K562 (cell line): ENCODE data around the gene UNC79. TPM values are rescaled to one million over a fixed set of nuclear protein-coding genes. Genes with fewer than 3 reads are reported as not detected.

Experiments used
- ATAC-seq: fragments of 200-7000 bp; cut with Tn5 transposase; 3 replicates; pipeline ENCODE4 v1.9.1; 2020; ENCODE audit warnings: moderate library complexity
- BruUV-seq: library from RNA; stranded (reverse); fragments of 400-500 nt; replicated peaks from 2 replicates; lab custom pipeline; 2021; lab: Mats Ljungman, UMichigan
- CTCF ChIA-PET: fragments of 300-600 bp; formaldehyde crosslinking; extraction: SDS; loops from one replicate; lab custom pipeline; 2021; ENCODE audit warnings: low intra/inter-chr PET ratio; lab: Yijun Ruan, JAX
- POLR2A ChIA-PET: fragments of 300-600, 350-650 bp; sonication (Branson Sonifier 250); formaldehyde crosslinking; extraction: SDS; loops from one replicate; lab custom pipeline; 2021; ENCODE audit warnings: antibody characterized with exemption, inconsistent platforms; lab: Yijun Ruan, JAX
- DNase-seq, 4 experiments: peaks; one replicate each; pipeline versions ENCODE4 v3.0.0 to v3.0.0-alpha.2; 2011 to 2018; ENCODE audit warnings: low spot score in 3 of 4, mixed read lengths in 3 of 4; ENCODE audit errors: extremely low read depth in 1 of 4
- FAIRE-seq: peaks from 2 replicates; lab custom pipeline; 2011; peaks lifted over from hg19 to GRCh38; lab: Jason Lieb, UNC
- H2AFZ ChIP-seq: 2 replicates; pipeline ENCODE4 v1.6.0; 2011; ENCODE audit warnings: low read depth, low read length, control low read depth, inconsistent platforms
- H3K27ac ChIP-seq: fragments of 200-600 bp; 3 replicates; pipeline ENCODE4 v1.8.0; 2011; ENCODE audit warnings: low read depth, mild to moderate bottlenecking, control low read depth, inconsistent platforms, low read length, moderate library complexity, mixed read lengths; ENCODE audit errors: extremely low read depth
- H3K27me3 ChIP-seq, 2 experiments: fragments of 300-600 bp in 1 of 2; 2 replicates in 1 of 2; 3 replicates in 1 of 2; pipeline versions ENCODE4 v1.6.0 to v1.8.0; 2011; ENCODE audit warnings: inconsistent platforms in 2 of 2, low read length in 2 of 2, mild to moderate bottlenecking in 1 of 2, mixed read lengths in 1 of 2, moderate library complexity in 1 of 2; ENCODE audit not compliant: control insufficient read depth in 2 of 2, insufficient read depth in 2 of 2
- H3K36me3 ChIP-seq: fragments of 300-600 bp; 3 replicates; pipeline ENCODE4 v1.8.0; 2011; ENCODE audit warnings: mild to moderate bottlenecking, low read length, inconsistent platforms; ENCODE audit not compliant: control insufficient read depth, insufficient read depth
- H3K4me1 ChIP-seq, 2 experiments: fragments of 200-600 bp in 1 of 2; replicated peaks in 1 of 2; 2 replicates in 1 of 2; 3 replicates in 1 of 2; pipeline versions ENCODE4 v1.5.1 to v1.8.0; 2011; ENCODE audit warnings: inconsistent platforms in 2 of 2, low read length in 2 of 2, mild to moderate bottlenecking in 1 of 2, mixed read lengths in 1 of 2, moderate library complexity in 1 of 2; ENCODE audit not compliant: control insufficient read depth in 2 of 2, insufficient read depth in 2 of 2
- H3K4me2 ChIP-seq: 2 replicates; pipeline ENCODE4 v1.6.1; 2011; ENCODE audit warnings: low read length, control low read depth, inconsistent platforms, mixed read lengths; ENCODE audit not compliant: insufficient read depth
- H3K4me3 ChIP-seq: fragments of 200-600 bp; sonication (generic), shearing (Covaris generic); 2 replicates; pipeline ENCODE4 v1.5.1; 2016; ENCODE audit warnings: control low read depth, inconsistent platforms
- H3K79me2 ChIP-seq: fragments of 200-600 bp; 3 replicates; pipeline ENCODE4 v1.8.0; 2011; ENCODE audit warnings: low read length, inconsistent platforms; ENCODE audit not compliant: control insufficient read depth, insufficient read depth
- H3K9ac ChIP-seq, 2 experiments: 2 replicates each; pipeline versions ENCODE4 v1.6.0 to v1.6.1; 2011; ENCODE audit warnings: low read depth in 2 of 2, low read length in 2 of 2, control low read depth in 1 of 2, inconsistent platforms in 1 of 2, mild to moderate bottlenecking in 1 of 2, mixed read lengths in 1 of 2; ENCODE audit not compliant: insufficient read depth in 1 of 2
- H3K9me1 ChIP-seq: one replicate; pipeline ENCODE4 v1.6.0; 2011; ENCODE audit warnings: inconsistent platforms, mild to moderate bottlenecking, low read length, moderate library complexity; ENCODE audit not compliant: control insufficient read depth, insufficient read depth
- H3K9me3 ChIP-seq: replicated peaks from 2 replicates; pipeline ENCODE4 v1.5.1; 2011; ENCODE audit warnings: low read depth, low read length, inconsistent platforms; ENCODE audit not compliant: control insufficient read depth, insufficient read depth
- H4K20me1 ChIP-seq: replicated peaks from 2 replicates; pipeline ENCODE4 v1.6.1; 2011; ENCODE audit warnings: low read length, inconsistent platforms, mixed read lengths; ENCODE audit not compliant: control insufficient read depth, insufficient read depth
- CBX8 ChIP-seq: fragments of 200-600 bp; sonication (generic); IDR thresholded peaks from 2 replicates; pipeline ENCODE4 v1.6.1; 2012; ENCODE audit warnings: borderline replicate concordance, mixed run types, low read depth, mild to moderate bottlenecking, moderate library complexity, mixed read lengths, low read length, control low read depth, inconsistent platforms; ENCODE audit not compliant: poor library complexity, severe bottlenecking; ENCODE audit errors: extremely low read depth
- CTBP1 ChIP-seq: fragments of 450-650 bp; IDR thresholded peaks from 2 replicates; pipeline ENCODE4 v1.6.1; 2016; ENCODE audit warnings: borderline replicate concordance
- MEF2D ChIP-seq: conservative IDR thresholded peaks from 2 replicates; pipeline ENCODE4 v1.6.1; 2016; ENCODE audit warnings: low read depth, missing genetic modification characterization, missing compliant biosample characterization
- MEIS2 ChIP-seq: fragments of 450-650 bp; IDR thresholded peaks from 2 replicates; pipeline ENCODE4 v1.6.1; 2014; ENCODE audit warnings: mild to moderate bottlenecking; ENCODE audit not compliant: partially characterized antibody
- NR1H2 ChIP-seq: sonication (generic); formaldehyde crosslinking; IDR thresholded peaks from 2 replicates; pipeline ENCODE4 v1.4.0; 2020; ENCODE audit warnings: mild to moderate bottlenecking, missing genetic modification reagents
- RBM34 ChIP-seq: fragments of 200-400 bp; formaldehyde crosslinking; IDR thresholded peaks from 2 replicates; pipeline ENCODE4 v1.6.1; 2018; ENCODE audit warnings: low read length, borderline replicate concordance; ENCODE audit not compliant: insufficient read depth
- SOX6 ChIP-seq: fragments of 450-650 bp; IDR thresholded peaks from 2 replicates; pipeline ENCODE4 v1.6.1; 2014; ENCODE audit warnings: mild to moderate bottlenecking
- SPI1 ChIP-seq: IDR thresholded peaks from 2 replicates; pipeline ENCODE4 v1.6.1; 2011; ENCODE audit warnings: low read depth, low read length, control low read depth, borderline replicate concordance
- SRSF7 ChIP-seq: fragments of 200-400 bp; formaldehyde crosslinking; optimal IDR thresholded peaks from 2 replicates; pipeline ENCODE3; 2017; ENCODE audit warnings: mild to moderate bottlenecking, low read depth, low read length
- in situ Hi-C: fragments of 300-500 bp; cut with MboI; formaldehyde crosslinking; loops from 4 replicates; pipeline ENCODE4 v1.15.0; 2018; ENCODE audit warnings: inconsistent platforms, mixed read lengths
- intact Hi-C: fragments of 100-400 bp; cut with micrococcal nuclease; formaldehyde crosslinking; loops from 2 replicates; pipeline ENCODE4 v1.14.2; 2022
- polyA plus RNA-seq, 8 experiments: library from polyadenylated mRNA; depleted of rRNA in 4 of 8; stranded (reverse) in 5 of 8; unstranded in 3 of 8; fragments of >200 nt; fragmentation: Nextera tagmentation in 2 of 8; fragmentation: Illumina TruSeq in 1 of 8; extraction: Ambion mirVana in 2 of 8; extraction: Trizol in 1 of 8; gene quantifications; 2 replicates each; pipeline versions ENCODE4 v1.2.1 to v1.2.3, GENCODE V29; 2011 to 2014; ENCODE audit warnings: inconsistent platforms in 1 of 8, missing spikeins in 1 of 8
- total RNA-seq, 7 experiments: library from RNA; depleted of rRNA in 6 of 7; stranded (reverse); fragments of >200 nt in 6 of 7; fragmentation: Illumina TruSeq in 2 of 7; extraction: Trizol in 2 of 7; gene quantifications; 2 replicates each; pipeline versions ENCODE4 v1.2.1 to v1.2.3, GENCODE V29; 2011 to 2021; ENCODE audit warnings: low replicate concordance in 1 of 7
- TF ChIP-seq, protein P1 (sequence below), 2 experiments: IDR thresholded peaks in 1 of 2; conservative IDR thresholded peaks in 1 of 2; 2 replicates each; pipeline ENCODE4 v1.6.1; 2016; ENCODE audit warnings: low read depth in 2 of 2, mild to moderate bottlenecking in 1 of 2, missing compliant biosample characterization in 1 of 2, missing genetic modification characterization in 1 of 2, moderate library complexity in 1 of 2
- TF ChIP-seq, protein P2 (sequence below): fragments of 250-450 bp; sonication (Bioruptor Pico); IDR thresholded peaks from 2 replicates; pipeline ENCODE4 v1.4.0; 2020; ENCODE audit warnings: mild to moderate bottlenecking, moderate library complexity, borderline replicate concordance

UNC79 gene
- total and polyA plus RNA-seq, 9 of the 15 experiments (the other 6 are each of a cell fraction or from before 2014, with no cell fraction given), result under 0.01 to 0.04 (median 0.01) TPM; not detected in 6

DNA sequence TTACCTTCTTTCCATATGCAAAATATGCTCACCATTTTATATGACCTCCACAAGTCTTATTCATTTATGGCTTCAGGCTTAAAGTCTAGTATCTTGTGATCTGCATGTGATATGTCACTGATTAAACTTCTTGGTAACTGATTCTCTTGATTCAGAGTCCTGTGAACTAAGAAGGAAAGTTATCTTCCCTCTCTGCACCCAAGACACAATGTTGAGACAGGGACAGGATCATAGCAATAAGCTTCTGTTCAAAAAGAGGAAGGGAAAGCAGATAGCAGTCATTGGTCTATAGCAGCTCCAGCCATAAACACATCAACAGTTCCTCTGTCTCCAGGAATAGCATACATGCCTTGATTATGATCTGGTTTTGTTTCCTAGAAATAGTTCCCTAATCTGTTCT, 103.1 kb downstream of the UNC79 start:
- Histone ChIP-seq H3K27ac (no peak overlapping the region), H3K4me1 (no peaks in the 10 kb centered on the region), H3K9me1 (no peaks in the 10 kb centered on the region), H2AFZ (no peak overlapping the region), H3K79me2 (no peaks in the 10 kb centered on the region), H3K9ac (no peak overlapping the region), H3K4me2 (no peak overlapping the region), H3K4me3 (no peak overlapping the region)
- BruUV-seq, result no TSS peak
- CTCF ChIA-PET, result no interaction called here
- intact Hi-C loops, result no loop called here
- FAIRE-seq, result no peak
- POLR2A ChIA-PET, result interaction anchor here (1.3 kb wide), 1 partner anchor 46 kb away, joined by 3 read pairs; no protein-coding TSS in a partner anchor
- no peak for ATAC-seq
- no peak for DNase-seq
- TF ChIP-seq, protein P1, sequence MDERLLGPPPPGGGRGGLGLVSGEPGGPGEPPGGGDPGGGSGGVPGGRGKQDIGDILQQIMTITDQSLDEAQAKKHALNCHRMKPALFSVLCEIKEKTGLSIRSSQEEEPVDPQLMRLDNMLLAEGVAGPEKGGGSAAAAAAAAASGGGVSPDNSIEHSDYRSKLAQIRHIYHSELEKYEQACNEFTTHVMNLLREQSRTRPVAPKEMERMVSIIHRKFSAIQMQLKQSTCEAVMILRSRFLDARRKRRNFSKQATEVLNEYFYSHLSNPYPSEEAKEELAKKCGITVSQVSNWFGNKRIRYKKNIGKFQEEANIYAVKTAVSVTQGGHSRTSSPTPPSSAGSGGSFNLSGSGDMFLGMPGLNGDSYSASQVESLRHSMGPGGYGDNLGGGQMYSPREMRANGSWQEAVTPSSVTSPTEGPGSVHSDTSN (CRISPR knock-in tag; IDR thresholded peaks at IDR 0.05; ENCODE audit: low read depth), result no peak
- TF ChIP-seq, protein P1 (tag; conservative IDR thresholded peaks at IDR 0.05; ENCODE audit: low read depth), result peak; percentile 69
- peak; percentile 96 for TF ChIP-seq MEF2D (tag)
- TF ChIP-seq SOX6, result peak; percentile 35; the same call in 1 of the 2 replicates
- peak; percentile 81; the same call in 1 of the 2 replicates for TF ChIP-seq SPI1
- no peak for TF ChIP-seq RBM34
- TF ChIP-seq, protein P2, sequence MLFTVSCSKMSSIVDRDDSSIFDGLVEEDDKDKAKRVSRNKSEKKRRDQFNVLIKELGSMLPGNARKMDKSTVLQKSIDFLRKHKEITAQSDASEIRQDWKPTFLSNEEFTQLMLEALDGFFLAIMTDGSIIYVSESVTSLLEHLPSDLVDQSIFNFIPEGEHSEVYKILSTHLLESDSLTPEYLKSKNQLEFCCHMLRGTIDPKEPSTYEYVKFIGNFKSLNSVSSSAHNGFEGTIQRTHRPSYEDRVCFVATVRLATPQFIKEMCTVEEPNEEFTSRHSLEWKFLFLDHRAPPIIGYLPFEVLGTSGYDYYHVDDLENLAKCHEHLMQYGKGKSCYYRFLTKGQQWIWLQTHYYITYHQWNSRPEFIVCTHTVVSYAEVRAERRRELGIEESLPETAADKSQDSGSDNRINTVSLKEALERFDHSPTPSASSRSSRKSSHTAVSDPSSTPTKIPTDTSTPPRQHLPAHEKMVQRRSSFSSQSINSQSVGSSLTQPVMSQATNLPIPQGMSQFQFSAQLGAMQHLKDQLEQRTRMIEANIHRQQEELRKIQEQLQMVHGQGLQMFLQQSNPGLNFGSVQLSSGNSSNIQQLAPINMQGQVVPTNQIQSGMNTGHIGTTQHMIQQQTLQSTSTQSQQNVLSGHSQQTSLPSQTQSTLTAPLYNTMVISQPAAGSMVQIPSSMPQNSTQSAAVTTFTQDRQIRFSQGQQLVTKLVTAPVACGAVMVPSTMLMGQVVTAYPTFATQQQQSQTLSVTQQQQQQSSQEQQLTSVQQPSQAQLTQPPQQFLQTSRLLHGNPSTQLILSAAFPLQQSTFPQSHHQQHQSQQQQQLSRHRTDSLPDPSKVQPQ (CRISPR knock-in tag), result no peak
- TF ChIP-seq MEIS2, result peak; percentile 81
- TF ChIP-seq CTBP1, result peak; percentile 15; the same call in 1 of the 2 replicates
- TF ChIP-seq SRSF7, result no peak
- TF ChIP-seq CBX8, result no peak
- no peak for TF ChIP-seq NR1H2 (CRISPR knock-in tag)
- TF ChIP-seq, all 486 proteins: peak for 6
- Histone ChIP-seq H3K9me3 (no peaks in the 10 kb centered on the region), H3K36me3 (no peaks in the 10 kb centered on the region), H3K27me3 (peaks cover 0 to 4% of the 10 kb centered on the region in 2 experiments; a peak in 1 of 5 replicates), H4K20me1 (no peaks in the 10 kb centered on the region)
- in situ Hi-C loops, result no loop called here
